Vagina (tissue), 2 donors: ENCODE results near the gene C20orf173.

Experiments
- POLR2A ChIP-seq, 2 donors: fragments of 450-650 bp; IDR thresholded peaks; one replicate each; pipeline ENCODE4 v1.6.1; 2017; ENCODE audit warnings: antibody characterized with exemption in 2 of 2, mild to moderate bottlenecking in 2 of 2, moderate library complexity in 2 of 2
- POLR2AphosphoS5 ChIP-seq, 2 donors: sonication (generic); formaldehyde crosslinking; IDR thresholded peaks; one replicate each; pipeline ENCODE4 v1.9.0; 2017; ENCODE audit warnings: antibody characterized with exemption in 2 of 2, mild to moderate bottlenecking in 2 of 2, low read depth in 1 of 2; ENCODE audit not compliant: insufficient read depth in 1 of 2
- TF ChIP-seq, protein P1 (sequence below), 3 experiments: fragments of 450-650 bp in 2 of 3; fragments of 200-600 bp in 1 of 3; sonication (generic) in 1 of 3; IDR thresholded peaks; one replicate each; pipeline ENCODE4 v1.5.1; 2017 to 2019; ENCODE audit warnings: antibody characterized with exemption in 3 of 3, mild to moderate bottlenecking in 2 of 3, moderate library complexity in 2 of 3

DNA sequence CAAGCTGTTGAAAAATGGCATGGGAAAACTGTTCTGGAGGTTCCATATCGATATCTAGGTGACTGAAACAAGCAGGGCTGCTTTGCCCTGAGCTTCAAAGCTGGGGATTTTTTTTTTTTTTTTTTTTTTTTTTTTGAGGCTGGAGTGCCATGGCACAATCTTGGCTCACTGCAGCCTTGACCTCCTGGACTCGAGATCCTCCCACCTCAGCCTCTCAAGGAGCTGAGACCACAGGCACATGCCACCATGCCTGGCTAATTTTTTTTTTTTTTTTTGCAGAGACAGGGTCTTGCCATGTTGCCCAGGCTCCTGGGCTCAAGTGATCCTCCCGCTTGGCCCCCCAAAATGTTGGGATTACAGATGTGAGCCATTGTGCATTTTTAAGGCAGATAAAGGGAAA, 23.5 kb upstream of the C20orf173 start:
- TF ChIP-seq POLR2AphosphoS5 (IDR thresholded peaks at IDR 0.05; ENCODE audit: insufficient read depth in 1 of 2, low read depth in 1 of 2) = no peak
- TF ChIP-seq, protein P1, sequence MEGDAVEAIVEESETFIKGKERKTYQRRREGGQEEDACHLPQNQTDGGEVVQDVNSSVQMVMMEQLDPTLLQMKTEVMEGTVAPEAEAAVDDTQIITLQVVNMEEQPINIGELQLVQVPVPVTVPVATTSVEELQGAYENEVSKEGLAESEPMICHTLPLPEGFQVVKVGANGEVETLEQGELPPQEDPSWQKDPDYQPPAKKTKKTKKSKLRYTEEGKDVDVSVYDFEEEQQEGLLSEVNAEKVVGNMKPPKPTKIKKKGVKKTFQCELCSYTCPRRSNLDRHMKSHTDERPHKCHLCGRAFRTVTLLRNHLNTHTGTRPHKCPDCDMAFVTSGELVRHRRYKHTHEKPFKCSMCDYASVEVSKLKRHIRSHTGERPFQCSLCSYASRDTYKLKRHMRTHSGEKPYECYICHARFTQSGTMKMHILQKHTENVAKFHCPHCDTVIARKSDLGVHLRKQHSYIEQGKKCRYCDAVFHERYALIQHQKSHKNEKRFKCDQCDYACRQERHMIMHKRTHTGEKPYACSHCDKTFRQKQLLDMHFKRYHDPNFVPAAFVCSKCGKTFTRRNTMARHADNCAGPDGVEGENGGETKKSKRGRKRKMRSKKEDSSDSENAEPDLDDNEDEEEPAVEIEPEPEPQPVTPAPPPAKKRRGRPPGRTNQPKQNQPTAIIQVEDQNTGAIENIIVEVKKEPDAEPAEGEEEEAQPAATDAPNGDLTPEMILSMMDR (IDR thresholded peaks at IDR 0.05) = no peak
- no peak for TF ChIP-seq POLR2A (IDR thresholded peaks at IDR 0.05)
